AG09319 (cell line): ENCODE results near the gene CDKL2.

ENCODE experiments used
- DNase-seq: peaks from one replicate; pipeline ENCODE4 v3.0.0-alpha.2; 2010; ENCODE audit warnings: low read depth; ENCODE audit errors: extremely low read depth
- CTCF ChIP-seq: IDR thresholded peaks from 2 replicates; pipeline ENCODE4 v1.5.1; 2011; ENCODE audit warnings: low read depth, mild to moderate bottlenecking, inconsistent platforms, low read length, moderate library complexity

The CDKL2 gene

GRCh38 chr4:75639124-75639695 lies 8.9 kb upstream of the CDKL2 start:
- no peak for DNase-seq

DNA sequence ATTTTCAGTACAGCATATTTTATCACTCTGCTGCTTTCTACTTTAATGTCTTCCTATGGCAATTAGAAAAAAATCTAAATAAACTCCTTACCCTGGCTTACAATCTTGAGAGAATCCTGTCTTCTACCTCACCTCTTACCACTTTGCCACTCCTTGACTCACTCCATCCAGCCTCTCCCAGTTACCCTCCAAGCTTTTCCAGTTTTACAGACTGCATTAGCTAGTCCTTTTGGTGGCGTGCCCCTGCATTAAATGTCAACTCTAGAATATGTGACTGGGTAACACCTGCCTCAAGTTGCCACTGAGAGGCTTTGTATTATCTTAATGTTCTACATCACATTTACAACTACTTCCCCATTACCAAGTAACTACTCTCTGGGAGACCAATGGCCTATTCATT lies 7.5 kb upstream of the CDKL2 start:
- DNase-seq: no peak
- no peak for TF ChIP-seq CTCF

More at GRCh38 chr4:75639124-75639695, 8.9 kb upstream of the CDKL2 start:
- no peak for TF ChIP-seq CTCF

- no peak for DNase-seq
- TF ChIP-seq CTCF: no peak
Measured at GRCh38 chr4:75637176-75637575, 6.8 kb upstream of the CDKL2 start.

DNA sequence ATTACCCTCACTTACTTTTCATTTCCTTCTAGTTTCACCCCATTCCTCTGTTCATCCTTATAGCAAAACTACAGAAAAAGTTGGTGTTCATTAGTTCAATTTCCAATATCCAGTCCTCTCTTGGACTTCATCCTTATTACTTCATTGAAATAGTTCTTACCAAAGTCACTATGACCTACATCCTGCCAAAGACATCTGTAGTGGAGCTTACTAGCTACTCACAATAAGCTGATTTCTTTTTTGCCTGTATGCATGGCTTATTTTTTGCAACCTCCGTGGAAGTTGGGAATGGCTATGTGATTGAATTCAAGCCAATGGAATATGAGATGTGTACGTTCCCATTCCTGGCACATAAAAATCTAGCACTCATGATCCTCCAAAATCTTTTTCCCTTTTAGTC lies 4.6 kb upstream of the CDKL2 start:
- DNase-seq: no peak
- TF ChIP-seq CTCF: no peak

- DNase-seq: no peak
- no peak for TF ChIP-seq CTCF
Measured at GRCh38 chr4:75634281-75634680, 4.0 kb upstream of the CDKL2 start.

GRCh38 chr4:75633846-75634245 lies 3.5 kb upstream of the CDKL2 start:
- no peak for TF ChIP-seq CTCF
- DNase-seq: no peak

DNA sequence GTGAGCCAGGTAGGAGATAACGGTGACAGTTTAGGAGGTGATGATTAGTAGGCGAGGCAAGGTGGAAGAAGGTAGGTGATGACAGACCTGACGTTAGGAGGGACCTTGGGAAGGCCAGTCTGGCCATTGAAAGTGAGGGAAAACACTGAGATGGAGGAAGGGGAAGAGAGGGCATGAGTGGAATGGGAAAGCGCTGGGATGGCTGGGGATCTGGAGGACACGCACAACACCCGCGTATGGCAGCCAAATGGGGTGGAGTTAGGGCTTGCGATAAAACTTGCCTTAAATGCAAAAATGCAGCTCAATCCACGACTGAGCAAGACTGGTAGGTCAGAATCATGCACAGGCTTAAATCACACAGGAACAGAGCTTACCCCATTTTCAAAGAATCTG lies 605 bp upstream of the CDKL2 start:
- no peak for TF ChIP-seq CTCF
- DNase-seq: no peak
